WTC11 (cell line): Measurements from ENCODE around the gene NLRP3. TPM values are rescaled to one million over a fixed set of nuclear protein-coding genes. Genes with fewer than 3 reads are reported as not detected.
"Not testable (repeated sequence)": the region's sequence is repeated elsewhere in the genome, so short reads cannot be mapped to it uniquely, and the experiment has no call there.

Experiments used
- ATAC-seq: fragments of 200-7000 bp; cut with Tn5 transposase; 2 replicates; pipeline ENCODE4 v1.10.0; 2021; ENCODE audit warnings: mild to moderate bottlenecking, moderate library complexity
- CTCF ChIA-PET: fragments of 300-600 bp; sonication (Branson Sonifier 250); formaldehyde crosslinking; loops from one replicate; lab custom pipeline; 2021; ENCODE audit warnings: antibody characterized with exemption; lab: Charles Lee
- POLR2A ChIA-PET: fragments of 350-600 bp; sonication (Branson Sonifier 250); formaldehyde crosslinking; loops from one replicate; lab custom pipeline; 2021; ENCODE audit warnings: antibody characterized with exemption; lab: Charles Lee
- DNase-seq: peaks from one replicate; pipeline ENCODE4 v3.0.0; 2021; ENCODE audit warnings: low spot score
- H3K27ac Mint-ChIP-seq: 2 replicates; pipeline ENCODE4 v1.8.0; 2021; ENCODE audit warnings: mixed read lengths
- H3K27me3 Mint-ChIP-seq: 2 replicates; pipeline ENCODE4 v1.8.0; 2021; ENCODE audit warnings: low read depth, mild to moderate bottlenecking, moderate library complexity, mixed read lengths
- H3K36me3 Mint-ChIP-seq: 2 replicates; pipeline ENCODE4 v1.8.0; 2021; ENCODE audit warnings: mixed read lengths
- H3K4me1 Mint-ChIP-seq: 2 replicates; pipeline ENCODE4 v1.8.0; 2022; ENCODE audit warnings: mixed read lengths
- H3K4me3 Mint-ChIP-seq: 2 replicates; pipeline ENCODE4 v1.8.0; 2021; ENCODE audit warnings: mild to moderate bottlenecking, moderate library complexity, mixed read lengths
- H3K9me3 Mint-ChIP-seq: 2 replicates; pipeline ENCODE4 v1.8.0; 2021; ENCODE audit warnings: mixed read lengths
- CBFB ChIP-seq: sonication (generic); formaldehyde crosslinking; IDR thresholded peaks from 2 replicates; pipeline ENCODE4 v1.8.1; 2022; ENCODE audit warnings: mild to moderate bottlenecking, low read depth, missing genetic modification reagents
- FOXJ3 ChIP-seq: sonication (generic); formaldehyde crosslinking; IDR thresholded peaks from 2 replicates; pipeline ENCODE4 v1.9.0; 2021; ENCODE audit warnings: missing genetic modification reagents, mild to moderate bottlenecking, borderline replicate concordance
- FOXK1 ChIP-seq: sonication (generic); formaldehyde crosslinking; IDR thresholded peaks from 2 replicates; pipeline ENCODE4 v1.8.0; 2022; ENCODE audit warnings: mild to moderate bottlenecking, moderate library complexity, missing genetic modification reagents
- FOXP1 ChIP-seq: sonication (generic); formaldehyde crosslinking; IDR thresholded peaks from 2 replicates; pipeline ENCODE4 v1.8.0; 2022; ENCODE audit warnings: missing genetic modification reagents, mild to moderate bottlenecking, moderate library complexity, borderline replicate concordance
- HMGA2 ChIP-seq: fragments of 250-450 bp; sonication (Bioruptor Pico); IDR thresholded peaks from 2 replicates; pipeline ENCODE4 v1.4.0; 2021; ENCODE audit warnings: mild to moderate bottlenecking, moderate library complexity
- JAZF1 ChIP-seq: fragments of 250-450 bp; sonication (Bioruptor Pico); IDR thresholded peaks from 2 replicates; pipeline ENCODE4 v1.9.0; 2021; ENCODE audit warnings: moderate library complexity, mild to moderate bottlenecking, inconsistent platforms
- NR1H2 ChIP-seq: sonication (generic); formaldehyde crosslinking; IDR thresholded peaks from 2 replicates; pipeline ENCODE4 v1.9.0; 2021; ENCODE audit warnings: mild to moderate bottlenecking, moderate library complexity, missing genetic modification reagents
- TP53 ChIP-seq: sonication (generic); formaldehyde crosslinking; IDR thresholded peaks from 2 replicates; pipeline ENCODE4 v1.8.1; 2023; ENCODE audit warnings: mild to moderate bottlenecking, missing genetic modification reagents
- USF2 ChIP-seq: sonication (generic); formaldehyde crosslinking; IDR thresholded peaks from 2 replicates; pipeline ENCODE4 v1.8.1; 2023; ENCODE audit warnings: mild to moderate bottlenecking, missing genetic modification reagents, moderate library complexity
- ZNF416 ChIP-seq: fragments of 250-450 bp; sonication (Bioruptor Pico); IDR thresholded peaks from 2 replicates; pipeline ENCODE4 v1.9.0; 2021; ENCODE audit warnings: mild to moderate bottlenecking, inconsistent platforms
- ZNF423 ChIP-seq: fragments of 250-450 bp; sonication (Bioruptor Pico); IDR thresholded peaks from 2 replicates; pipeline ENCODE4 v2.1.2; 2022; ENCODE audit warnings: mild to moderate bottlenecking, moderate library complexity
- total RNA-seq: library from RNA; stranded (reverse); gene quantifications from 3 replicates; pipeline ENCODE4 v1.2.3, GENCODE V29; 2021
- TF ChIP-seq, protein P1 (sequence below): sonication (generic); formaldehyde crosslinking; conservative IDR thresholded peaks from 2 replicates; pipeline ENCODE4 v1.8.1; 2022; ENCODE audit warnings: mild to moderate bottlenecking, missing genetic modification reagents
- TF ChIP-seq, protein P2 (sequence below): sonication (generic); formaldehyde crosslinking; IDR thresholded peaks from 2 replicates; pipeline ENCODE4 v1.8.1; 2022; ENCODE audit warnings: low read depth, mild to moderate bottlenecking, moderate library complexity, missing genetic modification reagents, borderline replicate concordance
- TF ChIP-seq, protein P3 (sequence below): sonication (generic); formaldehyde crosslinking; IDR thresholded peaks from 2 replicates; pipeline ENCODE4 v1.8.0; 2022; ENCODE audit warnings: mild to moderate bottlenecking, missing genetic modification reagents
- TF ChIP-seq, protein P4 (sequence below): sonication (generic); formaldehyde crosslinking; IDR thresholded peaks from 2 replicates; pipeline ENCODE4 v1.8.1; 2023; ENCODE audit warnings: mild to moderate bottlenecking, missing genetic modification reagents
- TF ChIP-seq, protein P5 (sequence below): sonication (generic); formaldehyde crosslinking; IDR thresholded peaks from 2 replicates; pipeline ENCODE4 v1.8.0; 2023; ENCODE audit warnings: missing genetic modification reagents, mild to moderate bottlenecking, borderline replicate concordance

NLRP3 gene
- total RNA-seq, 1 experiment from 2014 or later, result 0.11 TPM

GRCh38 chr1:247395075-247395474, 20.9 kb upstream of the NLRP3 start:
- H3K4me3 Mint-ChIP-seq, H3K27me3 Mint-ChIP-seq, POLR2A ChIA-PET, H3K36me3 Mint-ChIP-seq, H3K4me1 Mint-ChIP-seq, H3K9me3 Mint-ChIP-seq, DNase-seq, H3K27ac Mint-ChIP-seq, ATAC-seq: not testable (repeated sequence)
- peak; percentile 99 for TF ChIP-seq HMGA2 (CRISPR knock-in tag)
- CTCF ChIA-PET, result interaction anchor here (1.8 kb wide), 1 partner anchor 22 kb away, joined by 11 read pairs; no protein-coding TSS in a partner anchor

GRCh38 chr1:247400685-247401084, 15.3 kb upstream of the NLRP3 start:
- H3K4me1 Mint-ChIP-seq, result peaks cover 6% of the 10 kb centered on the region
- H3K4me3 Mint-ChIP-seq, result no peak overlapping the region
- ATAC-seq, result peak; percentile 98
- ChIA-PET POLR2A (interaction anchor here (0.7 kb wide), 1 partner anchor 10 kb away, joined by 13 read pairs; no protein-coding TSS in a partner anchor), CTCF (interaction anchor here (0.6 to 1.7 kb wide), 9 partner anchors 11 to 349 kb away, joined by 3 to 13 read pairs (median 3); partner anchors contain the start of gene NLRP3)
- H3K36me3 Mint-ChIP-seq, result no peaks in the 10 kb centered on the region
- no peak for DNase-seq
- H3K27ac Mint-ChIP-seq, result no peak overlapping the region
- TF ChIP-seq, protein P1, sequence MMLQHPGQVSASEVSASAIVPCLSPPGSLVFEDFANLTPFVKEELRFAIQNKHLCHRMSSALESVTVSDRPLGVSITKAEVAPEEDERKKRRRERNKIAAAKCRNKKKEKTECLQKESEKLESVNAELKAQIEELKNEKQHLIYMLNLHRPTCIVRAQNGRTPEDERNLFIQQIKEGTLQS (CRISPR knock-in tag), result no peak
- TF ChIP-seq FOXK1 (CRISPR knock-in tag) (no peak), USF2 (no peak), FOXP1 (no peak), JAZF1 (CRISPR knock-in tag) (no peak), FOXJ3 (CRISPR knock-in tag) (no peak), ZNF416 (CRISPR knock-in tag) (no peak)
- TF ChIP-seq, protein P2, sequence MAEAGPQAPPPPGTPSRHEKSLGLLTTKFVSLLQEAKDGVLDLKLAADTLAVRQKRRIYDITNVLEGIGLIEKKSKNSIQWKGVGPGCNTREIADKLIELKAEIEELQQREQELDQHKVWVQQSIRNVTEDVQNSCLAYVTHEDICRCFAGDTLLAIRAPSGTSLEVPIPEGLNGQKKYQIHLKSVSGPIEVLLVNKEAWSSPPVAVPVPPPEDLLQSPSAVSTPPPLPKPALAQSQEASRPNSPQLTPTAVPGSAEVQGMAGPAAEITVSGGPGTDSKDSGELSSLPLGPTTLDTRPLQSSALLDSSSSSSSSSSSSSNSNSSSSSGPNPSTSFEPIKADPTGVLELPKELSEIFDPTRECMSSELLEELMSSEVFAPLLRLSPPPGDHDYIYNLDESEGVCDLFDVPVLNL (CRISPR knock-in tag), result no peak
- TF ChIP-seq, protein P3, sequence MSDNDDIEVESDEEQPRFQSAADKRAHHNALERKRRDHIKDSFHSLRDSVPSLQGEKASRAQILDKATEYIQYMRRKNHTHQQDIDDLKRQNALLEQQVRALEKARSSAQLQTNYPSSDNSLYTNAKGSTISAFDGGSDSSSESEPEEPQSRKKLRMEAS (CRISPR knock-in tag), result no peak
- no peaks in the 10 kb centered on the region for H3K9me3 Mint-ChIP-seq
- no peaks in the 10 kb centered on the region for H3K27me3 Mint-ChIP-seq

DNA sequence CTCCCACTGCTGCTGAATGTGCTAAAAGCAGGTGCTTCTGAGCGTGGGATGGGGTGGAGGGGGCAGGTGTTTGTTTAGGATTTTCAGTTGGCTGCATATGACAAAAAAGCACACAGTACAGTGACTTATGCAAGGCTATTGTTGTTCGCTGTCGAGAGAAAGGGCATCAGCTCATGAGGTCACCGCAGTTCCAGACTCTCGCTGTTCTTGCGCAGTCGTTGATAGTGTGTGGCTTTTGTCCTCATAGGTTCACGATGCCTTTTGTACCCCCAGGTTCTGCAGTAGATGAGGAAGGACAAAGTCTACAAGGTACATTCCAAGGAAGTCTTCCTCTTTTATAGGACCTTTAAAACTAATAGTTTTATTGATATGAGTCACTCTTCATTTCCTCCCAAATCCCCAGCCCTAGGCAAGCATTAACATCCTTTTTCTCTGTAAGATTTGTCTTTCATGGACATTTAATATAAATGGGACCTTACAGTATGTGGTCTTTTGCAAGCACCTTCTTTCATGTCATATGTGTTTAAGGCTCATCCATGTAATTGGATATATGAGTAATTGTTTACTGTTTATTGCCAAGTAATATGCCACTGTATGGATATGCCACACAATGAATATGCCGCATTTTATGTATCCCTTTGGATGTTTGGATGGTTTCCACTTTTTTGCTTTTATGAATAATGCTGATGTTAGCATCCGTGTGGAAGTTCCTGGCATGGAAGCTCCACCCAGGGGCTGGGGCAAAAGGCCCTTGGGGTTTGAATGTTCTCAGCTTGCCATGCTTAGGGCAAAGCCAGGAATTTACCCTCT, 14.5 kb upstream of the NLRP3 start:
- Mint-ChIP-seq H3K27ac (no peak overlapping the region), H3K27me3 (no peaks in the 10 kb centered on the region), H3K9me3 (no peaks in the 10 kb centered on the region), H3K4me1 (peaks cover 6% of the 10 kb centered on the region), H3K4me3 (no peak overlapping the region), H3K36me3 (no peaks in the 10 kb centered on the region)
- DNase-seq (no peak), ATAC-seq (no peak)
- ChIA-PET POLR2A (no interaction called here), CTCF (interaction anchor here (1.0 to 1.7 kb wide), 9 partner anchors 11 to 47 kb away, joined by 3 to 18 read pairs (median 3); partner anchors contain the start of gene NLRP3)
- TF ChIP-seq TP53 (CRISPR knock-in tag) (no peak), CBFB (CRISPR knock-in tag) (no peak), NR1H2 (CRISPR knock-in tag) (no peak), ZNF423 (CRISPR knock-in tag) (no peak)
- TF ChIP-seq, protein P4, sequence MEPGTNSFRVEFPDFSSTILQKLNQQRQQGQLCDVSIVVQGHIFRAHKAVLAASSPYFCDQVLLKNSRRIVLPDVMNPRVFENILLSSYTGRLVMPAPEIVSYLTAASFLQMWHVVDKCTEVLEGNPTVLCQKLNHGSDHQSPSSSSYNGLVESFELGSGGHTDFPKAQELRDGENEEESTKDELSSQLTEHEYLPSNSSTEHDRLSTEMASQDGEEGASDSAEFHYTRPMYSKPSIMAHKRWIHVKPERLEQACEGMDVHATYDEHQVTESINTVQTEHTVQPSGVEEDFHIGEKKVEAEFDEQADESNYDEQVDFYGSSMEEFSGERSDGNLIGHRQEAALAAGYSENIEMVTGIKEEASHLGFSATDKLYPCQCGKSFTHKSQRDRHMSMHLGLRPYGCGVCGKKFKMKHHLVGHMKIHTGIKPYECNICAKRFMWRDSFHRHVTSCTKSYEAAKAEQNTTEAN (CRISPR knock-in tag), result no peak
- TF ChIP-seq, protein P5, sequence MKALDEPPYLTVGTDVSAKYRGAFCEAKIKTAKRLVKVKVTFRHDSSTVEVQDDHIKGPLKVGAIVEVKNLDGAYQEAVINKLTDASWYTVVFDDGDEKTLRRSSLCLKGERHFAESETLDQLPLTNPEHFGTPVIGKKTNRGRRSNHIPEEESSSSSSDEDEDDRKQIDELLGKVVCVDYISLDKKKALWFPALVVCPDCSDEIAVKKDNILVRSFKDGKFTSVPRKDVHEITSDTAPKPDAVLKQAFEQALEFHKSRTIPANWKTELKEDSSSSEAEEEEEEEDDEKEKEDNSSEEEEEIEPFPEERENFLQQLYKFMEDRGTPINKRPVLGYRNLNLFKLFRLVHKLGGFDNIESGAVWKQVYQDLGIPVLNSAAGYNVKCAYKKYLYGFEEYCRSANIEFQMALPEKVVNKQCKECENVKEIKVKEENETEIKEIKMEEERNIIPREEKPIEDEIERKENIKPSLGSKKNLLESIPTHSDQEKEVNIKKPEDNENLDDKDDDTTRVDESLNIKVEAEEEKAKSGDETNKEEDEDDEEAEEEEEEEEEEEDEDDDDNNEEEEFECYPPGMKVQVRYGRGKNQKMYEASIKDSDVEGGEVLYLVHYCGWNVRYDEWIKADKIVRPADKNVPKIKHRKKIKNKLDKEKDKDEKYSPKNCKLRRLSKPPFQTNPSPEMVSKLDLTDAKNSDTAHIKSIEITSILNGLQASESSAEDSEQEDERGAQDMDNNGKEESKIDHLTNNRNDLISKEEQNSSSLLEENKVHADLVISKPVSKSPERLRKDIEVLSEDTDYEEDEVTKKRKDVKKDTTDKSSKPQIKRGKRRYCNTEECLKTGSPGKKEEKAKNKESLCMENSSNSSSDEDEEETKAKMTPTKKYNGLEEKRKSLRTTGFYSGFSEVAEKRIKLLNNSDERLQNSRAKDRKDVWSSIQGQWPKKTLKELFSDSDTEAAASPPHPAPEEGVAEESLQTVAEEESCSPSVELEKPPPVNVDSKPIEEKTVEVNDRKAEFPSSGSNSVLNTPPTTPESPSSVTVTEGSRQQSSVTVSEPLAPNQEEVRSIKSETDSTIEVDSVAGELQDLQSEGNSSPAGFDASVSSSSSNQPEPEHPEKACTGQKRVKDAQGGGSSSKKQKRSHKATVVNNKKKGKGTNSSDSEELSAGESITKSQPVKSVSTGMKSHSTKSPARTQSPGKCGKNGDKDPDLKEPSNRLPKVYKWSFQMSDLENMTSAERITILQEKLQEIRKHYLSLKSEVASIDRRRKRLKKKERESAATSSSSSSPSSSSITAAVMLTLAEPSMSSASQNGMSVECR (CRISPR knock-in tag), result no peak
- TF ChIP-seq, protein P2 (CRISPR knock-in tag), result no peak
